Right lobe of liver (tissue), 6 donors: Measurements from ENCODE around the gene TAF1. TPM values are rescaled to one million over a fixed set of nuclear protein-coding genes. Genes with fewer than 3 reads are reported as not detected.
A peak's percentile ranks its signal among the peaks of the same experiment; 100 is the strongest.

Experiments used
- ATAC-seq, 4 donors: fragments of 200-7000 bp; cut with Tn5 transposase; one replicate each; pipeline ENCODE4 v1.9.1; 2020; ENCODE audit warnings: mild to moderate bottlenecking in 4 of 4, moderate library complexity in 4 of 4
- DNase-seq, 3 donors: peaks; one replicate each; pipeline ENCODE4 v3.0.0-alpha.2; 2020
- H3K27ac ChIP-seq, 3 donors: fragments of 200-600 bp; one replicate each; pipeline ENCODE4 v1.8.0; 2022
- H3K27me3 ChIP-seq, 2 donors: fragments of 200-600 bp; one replicate each; pipeline ENCODE4 v1.8.0; 2022
- H3K36me3 ChIP-seq, 4 donors: fragments of 200-600 bp; sonication (generic) in 1 of 4; one replicate each; pipeline versions ENCODE4 v1.5.1 to v1.8.0; 2017 to 2022; ENCODE audit warnings: control low read depth in 1 of 4
- H3K4me1 ChIP-seq, 4 donors: fragments of 200-600 bp; sonication (generic) in 1 of 4; one replicate each; pipeline versions ENCODE4 v1.5.1 to v1.8.0; 2017 to 2022; ENCODE audit warnings: control low read depth in 1 of 4
- H3K4me3 ChIP-seq, 3 donors: fragments of 200-600 bp; one replicate each; pipeline ENCODE4 v1.8.0; 2022
- H3K9me3 ChIP-seq, 4 donors: fragments of 200-600 bp; sonication (generic) in 1 of 4; one replicate each; pipeline versions ENCODE4 v1.5.1 to v1.8.0; 2017 to 2022; ENCODE audit warnings: control low read depth in 1 of 4
- POLR2A ChIP-seq: fragments of 450-650 bp; IDR thresholded peaks from one replicate; pipeline ENCODE4 v1.6.1; 2017; ENCODE audit warnings: antibody characterized with exemption, mild to moderate bottlenecking
- WGBS: methylation state at CpG from one replicate; pipeline ENCODE4 v1.1.6; 2018; ENCODE audit warnings: low coverage, low lambda C conversion rate; ENCODE audit not compliant: insufficient coverage; ENCODE audit errors: missing lambda C conversion rate; 5-methylcytosine and 5-hydroxymethylcytosine counted together
- intact Hi-C, 2 donors: fragments of 100-400 bp; cut with DNase I; formaldehyde crosslinking; loops; one replicate each; pipeline versions ENCODE4 v1.11.2 to v1.14.1; 2022
- total RNA-seq, 6 experiments: library from RNA; depleted of rRNA in 2 of 6; stranded (reverse); fragments of >200 nt in 2 of 6; fragmentation: NEBNext Ultra II Directional in 3 of 6; extraction: Animal tissue kit (Norgen Biotek cat#: 25700) in 3 of 6; gene quantifications; one replicate each; pipeline versions ENCODE4 v1.1.0 to v1.2.4, GENCODE V29; 2016 to 2023
- TF ChIP-seq, protein P1 (sequence below), 4 donors: fragments of 200-600 bp in 3 of 4; fragments of 450-650 bp in 1 of 4; IDR thresholded peaks; one replicate each; pipeline versions ENCODE4 v1.5.1 to v1.8.0; 2016 to 2022; ENCODE audit warnings: antibody characterized with exemption in 4 of 4, mild to moderate bottlenecking in 2 of 4
- donor health status: DM: no; HTN: yes; CAD: no.
- donor health status: DM: no; HTN: no; CAD: no.
- donor health status: DM: no; HTN: no; CAD: no.
- donor health status: DM: no; HTN: yes; CAD: no.
- donor health status: DM: no; HTN: yes; CAD: no.

TAF1 gene
- total RNA-seq, 6 experiments from 2014 or later = 8.8 to 14.0 (median 12.3) TPM

DNA sequence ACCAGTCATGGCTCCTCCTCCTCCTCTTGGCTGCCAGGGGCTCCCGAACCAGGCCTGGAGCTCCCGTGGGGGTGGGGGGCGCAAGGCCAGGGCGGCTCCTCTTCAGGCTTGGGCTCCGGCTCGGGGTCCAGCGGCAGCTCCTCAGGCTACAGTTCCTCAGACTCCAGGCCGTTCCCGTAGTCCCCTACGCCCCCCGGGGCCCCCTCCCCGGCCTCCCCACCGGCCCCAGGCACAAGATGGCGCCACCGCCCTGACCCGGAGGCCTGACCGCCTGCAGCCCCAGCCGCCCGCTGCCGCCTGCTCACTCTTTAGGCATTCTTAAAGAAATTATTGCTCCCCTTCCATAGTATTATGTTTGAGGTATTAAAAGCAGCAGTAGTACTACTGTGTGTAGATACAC is 54.5 kb downstream of the TAF1 start:
- peak in 1 of 4 donors; percentile 45 for ATAC-seq
- no peaks in the 10 kb centered on the region for H3K27me3 ChIP-seq
- H3K4me1 ChIP-seq = no peaks in the 10 kb centered on the region
- WGBS = 92% methylated on average over 2 of the region's 20 CpGs
- intact Hi-C loops = no loop called here
- H3K36me3 ChIP-seq = peaks cover 0 to 42% (median 10%) of the 10 kb centered on the region in 4 donors
- no peak for DNase-seq
- H3K27ac ChIP-seq = no peak overlapping the region
- H3K9me3 ChIP-seq = no peaks in the 10 kb centered on the region
- no peak for TF ChIP-seq POLR2A
- TF ChIP-seq, protein P1, sequence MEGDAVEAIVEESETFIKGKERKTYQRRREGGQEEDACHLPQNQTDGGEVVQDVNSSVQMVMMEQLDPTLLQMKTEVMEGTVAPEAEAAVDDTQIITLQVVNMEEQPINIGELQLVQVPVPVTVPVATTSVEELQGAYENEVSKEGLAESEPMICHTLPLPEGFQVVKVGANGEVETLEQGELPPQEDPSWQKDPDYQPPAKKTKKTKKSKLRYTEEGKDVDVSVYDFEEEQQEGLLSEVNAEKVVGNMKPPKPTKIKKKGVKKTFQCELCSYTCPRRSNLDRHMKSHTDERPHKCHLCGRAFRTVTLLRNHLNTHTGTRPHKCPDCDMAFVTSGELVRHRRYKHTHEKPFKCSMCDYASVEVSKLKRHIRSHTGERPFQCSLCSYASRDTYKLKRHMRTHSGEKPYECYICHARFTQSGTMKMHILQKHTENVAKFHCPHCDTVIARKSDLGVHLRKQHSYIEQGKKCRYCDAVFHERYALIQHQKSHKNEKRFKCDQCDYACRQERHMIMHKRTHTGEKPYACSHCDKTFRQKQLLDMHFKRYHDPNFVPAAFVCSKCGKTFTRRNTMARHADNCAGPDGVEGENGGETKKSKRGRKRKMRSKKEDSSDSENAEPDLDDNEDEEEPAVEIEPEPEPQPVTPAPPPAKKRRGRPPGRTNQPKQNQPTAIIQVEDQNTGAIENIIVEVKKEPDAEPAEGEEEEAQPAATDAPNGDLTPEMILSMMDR (IDR thresholded peaks at IDR 0.05) = no peak
- H3K4me3 ChIP-seq = no peak overlapping the region

DNA sequence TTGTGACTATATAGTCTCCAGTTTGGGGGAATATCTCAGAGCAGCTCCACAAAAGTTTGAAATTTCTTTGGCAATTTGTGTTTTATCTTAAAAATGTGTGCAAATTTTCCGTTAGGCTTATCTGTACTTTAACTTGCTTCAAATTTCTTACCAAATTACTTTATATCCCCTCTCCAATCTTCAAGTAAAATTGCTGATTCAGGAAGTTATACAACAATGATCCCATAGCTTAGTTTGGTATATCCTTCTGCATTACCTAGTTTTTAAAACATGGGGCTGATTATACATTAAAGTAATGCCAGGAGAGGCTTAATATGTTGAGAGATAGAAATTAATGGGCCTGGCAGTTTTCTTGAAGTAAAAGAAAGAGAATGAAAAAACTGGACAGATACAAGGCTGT is 66.6 kb downstream of the TAF1 start:
- intact Hi-C loops = no loop called here
- Histone ChIP-seq H3K4me1 (no peaks in the 10 kb centered on the region), H3K4me3 (no peak overlapping the region), H3K27ac (no peak overlapping the region), H3K36me3 (peaks cover 0 to 3% (median 0%) of the 10 kb centered on the region in 4 donors), H3K27me3 (no peaks in the 10 kb centered on the region), H3K9me3 (no peaks in the 10 kb centered on the region)
- no peak for ATAC-seq
- no peak for DNase-seq
- 43% methylated on average over 1 of the region's 1 CpG for WGBS
- TF ChIP-seq POLR2A = no peak
- TF ChIP-seq, protein P1 (IDR thresholded peaks at IDR 0.05) = no peak

DNA sequence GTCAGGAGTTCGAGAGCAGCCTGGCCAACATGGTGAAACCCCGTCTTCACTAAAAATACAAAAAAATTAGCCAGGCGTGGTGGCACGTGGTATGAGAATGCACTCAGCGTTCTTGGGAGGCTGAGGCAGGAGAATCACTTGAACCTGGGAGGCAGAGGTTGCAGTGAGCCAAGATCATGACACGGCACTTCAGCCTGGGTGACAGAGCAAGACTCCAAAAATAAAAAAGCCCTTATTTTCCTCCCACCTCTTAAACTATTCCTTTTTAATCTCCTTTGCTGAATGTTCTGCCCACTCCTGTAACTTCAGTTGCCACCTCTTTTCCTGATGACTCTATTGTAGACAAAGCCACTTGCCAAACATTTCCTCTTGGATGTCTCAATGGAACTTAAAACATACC is 72.6 kb downstream of the TAF1 start:
- H3K4me3 ChIP-seq = no peak overlapping the region
- TF ChIP-seq POLR2A = no peak
- TF ChIP-seq, protein P1 (IDR thresholded peaks at IDR 0.05) = no peak
- H3K27me3 ChIP-seq = no peaks in the 10 kb centered on the region
- no peaks in the 10 kb centered on the region for H3K36me3 ChIP-seq
- H3K9me3 ChIP-seq = no peaks in the 10 kb centered on the region
- WGBS = 55% methylated on average over 2 of the region's 6 CpGs
- H3K27ac ChIP-seq = no peak overlapping the region
- intact Hi-C loops = no loop called here
- ATAC-seq = no peak
- DNase-seq = no peak
- H3K4me1 ChIP-seq = no peaks in the 10 kb centered on the region

DNA sequence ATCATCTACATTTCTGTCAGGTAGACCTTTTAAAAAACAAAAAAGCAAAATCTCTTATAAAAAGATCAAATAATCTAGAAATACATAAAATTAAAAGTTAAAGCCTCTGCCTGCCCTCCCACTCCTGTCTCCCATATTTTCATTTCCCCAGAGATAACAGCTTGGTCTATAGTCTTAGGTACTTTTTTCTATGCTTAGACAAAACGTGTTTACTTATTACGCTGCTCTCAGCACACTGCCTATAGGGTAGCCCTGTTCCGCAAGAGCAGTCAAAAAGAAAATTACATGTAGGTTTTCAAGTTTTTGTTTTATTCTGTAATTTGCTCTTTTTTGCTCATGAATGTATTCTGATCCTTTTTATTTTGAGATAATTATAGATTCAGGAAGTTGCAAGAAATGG is 73.3 kb downstream of the TAF1 start:
- no peak overlapping the region for H3K4me3 ChIP-seq
- H3K27me3 ChIP-seq = no peaks in the 10 kb centered on the region
- TF ChIP-seq, protein P1 (IDR thresholded peaks at IDR 0.05) = no peak
- no peak for TF ChIP-seq POLR2A
- no peak for DNase-seq
- intact Hi-C loops = no loop called here
- H3K36me3 ChIP-seq = no peaks in the 10 kb centered on the region
- H3K9me3 ChIP-seq = no peaks in the 10 kb centered on the region
- 72% methylated on average over 3 of the region's 3 CpGs for WGBS
- H3K27ac ChIP-seq = no peak overlapping the region
- ATAC-seq = no peak
- H3K4me1 ChIP-seq = no peaks in the 10 kb centered on the region

DNA sequence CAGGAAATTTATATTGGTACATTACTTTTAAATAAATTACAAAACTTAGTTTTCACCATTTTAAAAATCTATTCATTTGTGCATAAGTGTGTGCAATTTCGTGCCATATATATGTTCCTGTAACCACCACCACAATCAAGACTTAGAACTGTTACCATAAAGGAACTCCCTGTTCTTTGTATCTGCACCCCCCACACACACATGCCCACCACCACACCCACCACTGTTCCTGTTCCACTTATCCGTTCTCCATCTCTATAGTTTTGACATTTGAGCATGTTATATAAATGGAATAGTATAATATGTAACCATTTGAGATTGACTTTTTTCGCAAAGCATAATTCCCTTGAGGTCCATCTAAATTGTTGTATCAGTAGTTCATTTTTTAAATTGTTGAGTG is 73.7 kb downstream of the TAF1 start:
- intact Hi-C loops = no loop called here
- H3K27ac ChIP-seq = no peak overlapping the region
- no peaks in the 10 kb centered on the region for H3K9me3 ChIP-seq
- H3K4me3 ChIP-seq = no peak overlapping the region
- H3K27me3 ChIP-seq = no peaks in the 10 kb centered on the region
- TF ChIP-seq, protein P1 (IDR thresholded peaks at IDR 0.05) = no peak
- TF ChIP-seq POLR2A = no peak
- DNase-seq = no peak
- no peaks in the 10 kb centered on the region for H3K36me3 ChIP-seq
- H3K4me1 ChIP-seq = no peaks in the 10 kb centered on the region
- no peak for ATAC-seq
- 49% methylated on average over 3 of the region's 3 CpGs for WGBS
